GM18520 (cell line): ENCODE data around the gene TLCD3A.
"Not testable (repeated sequence)": the region's sequence is repeated elsewhere in the genome, so short reads cannot be mapped to it uniquely, and the experiment has no call there.

ENCODE experiments used
- ATAC-seq: cut with Tn5 transposase; IDR thresholded peaks from one replicate; pipeline ENCODE4 v1.9.1; 2021; ENCODE audit not compliant: unreplicated experiment

The TLCD3A gene

DNA sequence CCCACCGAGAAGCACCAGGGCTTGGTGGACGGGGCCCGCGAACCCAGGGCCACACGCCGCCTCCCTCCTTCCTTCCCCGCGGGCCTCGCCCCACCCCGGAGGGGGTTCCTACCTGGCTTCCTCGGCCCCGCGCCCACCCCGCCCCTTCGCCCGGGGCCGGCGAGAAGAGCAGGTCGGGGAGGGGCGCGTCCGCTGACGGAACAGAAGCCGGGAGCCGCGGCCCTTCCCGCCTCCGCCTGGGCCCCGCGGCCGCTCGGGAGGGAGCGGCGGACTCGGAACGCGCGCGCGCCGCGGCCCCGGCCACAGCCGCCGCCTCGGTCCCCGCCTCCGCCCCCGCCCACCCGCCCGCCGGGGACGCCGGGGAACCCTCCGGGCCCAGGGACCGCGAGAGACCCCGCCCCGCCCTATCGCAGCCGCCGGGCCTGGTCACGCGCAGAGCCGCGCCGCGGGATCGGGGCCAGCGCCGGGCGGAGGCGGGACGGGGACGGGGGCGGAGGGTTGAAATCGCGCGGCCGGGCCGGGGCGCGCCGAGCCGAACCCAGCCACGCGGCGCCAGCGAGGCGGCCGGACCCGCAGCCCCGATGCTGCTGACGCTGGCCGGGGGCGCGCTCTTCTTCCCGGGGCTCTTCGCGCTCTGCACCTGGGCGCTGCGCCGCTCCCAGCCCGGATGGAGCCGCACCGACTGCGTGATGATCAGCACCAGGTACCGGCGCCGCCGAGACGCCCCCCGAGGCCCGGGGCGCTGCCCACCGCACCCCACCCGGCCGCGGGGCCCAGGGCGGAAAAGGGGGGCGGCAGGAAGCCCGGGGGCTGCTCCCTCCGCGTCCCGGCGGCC is at the start of gene TLCD3A:
TSS of gene TLCD3A (plus strand) at position 530 of the 835 bp plus-strand sequence. CDS start at position 582, 52 bp downstream.
- ATAC-seq, result no peak

- ATAC-seq, result no peak
Observed at GRCh38 chr17:683040-683439, 49.4 kb upstream of the TLCD3A start.

GRCh38 chr17:683499-684254 is 48.7 kb upstream of the TLCD3A start:
- ATAC-seq, result no peak

GRCh38 chr17:685006-685405 is 47.4 kb upstream of the TLCD3A start:
- ATAC-seq, result no peak

- ATAC-seq, result no peak
Observed at GRCh38 chr17:688100-688989, 44.1 kb upstream of the TLCD3A start.

- no peak for ATAC-seq
Observed at GRCh38 chr17:689556-690275, 42.7 kb upstream of the TLCD3A start.

DNA sequence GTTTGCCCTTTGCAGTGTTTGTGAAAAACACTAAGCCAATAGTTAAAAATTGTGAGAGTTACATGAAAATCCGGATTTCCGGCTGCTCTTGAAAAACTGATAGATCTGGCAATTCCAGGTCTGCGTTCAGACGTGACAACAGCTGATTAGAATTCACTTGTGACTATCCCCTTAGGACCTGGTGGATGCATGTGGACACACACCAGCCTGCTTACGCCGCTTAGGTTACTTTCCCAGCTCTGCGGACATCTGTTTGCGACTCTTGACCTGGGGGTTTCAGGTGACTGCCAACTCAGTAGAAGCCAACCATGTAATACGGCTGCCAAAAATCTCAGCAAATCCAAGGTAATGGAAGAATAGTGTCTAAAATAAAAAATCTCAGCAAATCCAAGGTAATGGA is 42.0 kb upstream of the TLCD3A start:
- no peak for ATAC-seq

DNA sequence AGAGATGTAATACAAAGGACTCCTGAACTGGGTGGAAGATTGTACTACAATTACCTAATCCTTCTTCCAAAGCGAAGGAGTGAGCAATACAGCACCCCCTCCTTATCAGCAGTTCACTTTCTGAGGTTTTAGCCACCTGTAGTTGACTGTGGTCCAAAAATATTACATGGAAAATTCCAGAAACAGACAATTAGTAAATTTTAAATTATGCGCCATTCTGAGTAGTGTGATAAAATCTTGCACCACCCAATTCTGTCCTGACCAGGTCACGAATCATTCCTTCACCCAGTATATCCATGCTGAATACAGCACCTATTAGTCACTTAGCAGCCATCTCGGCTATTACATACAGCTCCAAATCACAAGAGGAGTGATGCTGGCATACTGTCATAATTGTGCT is 41.0 kb upstream of the TLCD3A start:
- no peak for ATAC-seq

DNA sequence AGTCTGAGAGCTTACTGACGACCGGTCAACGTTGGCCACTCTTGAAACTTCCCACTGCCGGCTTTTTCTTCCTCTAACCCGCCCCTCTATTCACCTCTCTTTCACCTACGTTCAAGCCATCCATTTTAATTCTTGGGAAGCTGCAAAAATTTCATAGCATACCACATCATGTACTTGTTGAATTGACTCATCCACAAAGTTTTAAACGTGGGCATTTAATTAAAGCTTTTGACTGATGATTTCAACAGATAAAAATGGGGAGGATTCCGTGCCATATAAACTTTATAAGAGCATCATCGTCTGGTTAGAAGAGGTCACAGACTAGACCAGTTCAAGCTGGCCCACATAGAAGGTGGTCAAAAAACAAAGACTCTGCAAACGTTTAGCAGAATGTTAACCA is 40.3 kb upstream of the TLCD3A start:
- no peak for ATAC-seq

- ATAC-seq, result no peak
Observed at GRCh38 chr17:693791-694638, 38.4 kb upstream of the TLCD3A start.

GRCh38 chr17:696369-696768 is 36.0 kb upstream of the TLCD3A start:
- ATAC-seq, result no peak

- no peak for ATAC-seq
Observed at GRCh38 chr17:697682-698081, 34.7 kb upstream of the TLCD3A start.

- not testable (repeated sequence) for ATAC-seq
Observed at GRCh38 chr17:698096-698495, 34.3 kb upstream of the TLCD3A start.

- ATAC-seq, result no peak
Observed at GRCh38 chr17:699345-699744, 33.1 kb upstream of the TLCD3A start.

- ATAC-seq, result no peak
Observed at GRCh38 chr17:700504-701094, 31.8 kb upstream of the TLCD3A start.

DNA sequence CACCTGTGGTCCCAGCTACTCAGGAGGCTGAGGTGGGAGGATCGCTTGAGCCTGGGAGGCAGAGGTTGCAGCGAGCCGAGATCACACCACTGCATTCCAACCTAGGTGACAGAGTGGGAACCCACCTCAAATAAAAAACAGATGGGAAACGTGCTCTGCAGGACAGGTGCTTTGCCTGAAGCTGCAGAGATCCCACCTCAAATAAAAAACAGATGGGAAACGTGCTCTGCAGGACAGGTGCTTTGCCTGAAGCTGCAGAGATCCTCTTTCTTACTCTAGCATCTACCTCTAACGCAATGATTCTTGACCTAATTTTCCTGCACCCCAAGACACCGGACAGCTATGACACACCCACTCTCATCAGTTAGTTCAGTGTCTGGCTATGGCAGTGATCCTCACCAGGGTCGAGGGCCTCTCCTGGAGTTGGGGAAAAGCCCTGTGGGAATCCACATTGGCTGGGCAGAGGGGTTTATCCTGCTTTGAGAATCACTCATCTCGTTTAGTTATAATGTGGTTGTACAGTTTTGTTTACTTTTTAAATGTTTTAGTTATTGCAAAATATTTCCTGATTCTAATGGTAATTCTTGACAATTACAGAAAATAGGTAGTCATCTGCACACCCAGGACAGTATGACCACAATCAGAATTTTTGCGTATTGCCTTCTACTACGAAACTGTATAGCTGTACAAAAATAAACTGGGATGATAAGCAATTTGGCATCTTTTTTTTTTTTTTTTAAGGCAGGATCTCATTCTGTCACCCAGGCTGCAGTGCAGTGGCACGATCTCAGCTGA is 29.1 kb upstream of the TLCD3A start:
- ATAC-seq, result no peak

DNA sequence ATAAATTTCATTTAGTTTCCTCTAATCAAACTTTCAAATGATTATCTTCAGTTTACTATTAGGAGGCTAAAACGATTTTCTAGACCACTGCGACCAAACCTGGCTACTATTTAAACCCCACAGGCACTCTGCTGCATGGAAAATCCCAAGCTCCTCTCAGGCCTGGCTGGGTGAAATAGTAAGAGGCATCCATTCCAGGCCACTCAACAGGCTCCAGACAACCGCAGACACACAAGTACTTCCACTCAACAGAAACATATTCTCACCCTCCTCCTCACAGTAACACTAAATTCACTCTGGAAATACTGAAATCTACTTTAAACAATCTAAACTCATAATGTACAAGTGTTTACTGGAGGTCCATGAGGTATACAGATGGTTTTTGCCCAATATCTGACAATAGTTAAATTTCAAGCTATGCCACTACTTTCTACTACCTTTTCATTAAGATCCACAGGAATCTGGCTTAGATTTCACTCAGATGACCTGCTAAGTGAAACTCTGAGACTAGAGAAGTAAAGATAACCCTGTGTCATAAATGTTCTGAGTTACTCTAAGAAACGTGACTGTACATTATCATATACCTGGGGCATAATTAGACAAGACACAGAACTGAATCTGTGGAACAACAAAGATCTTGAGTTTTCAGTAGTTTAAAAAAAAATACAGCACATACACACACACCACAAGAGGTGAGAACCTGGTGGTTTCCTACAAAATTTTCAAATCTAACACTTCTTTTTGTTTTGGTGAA is 28.1 kb upstream of the TLCD3A start:
- no peak for ATAC-seq

DNA sequence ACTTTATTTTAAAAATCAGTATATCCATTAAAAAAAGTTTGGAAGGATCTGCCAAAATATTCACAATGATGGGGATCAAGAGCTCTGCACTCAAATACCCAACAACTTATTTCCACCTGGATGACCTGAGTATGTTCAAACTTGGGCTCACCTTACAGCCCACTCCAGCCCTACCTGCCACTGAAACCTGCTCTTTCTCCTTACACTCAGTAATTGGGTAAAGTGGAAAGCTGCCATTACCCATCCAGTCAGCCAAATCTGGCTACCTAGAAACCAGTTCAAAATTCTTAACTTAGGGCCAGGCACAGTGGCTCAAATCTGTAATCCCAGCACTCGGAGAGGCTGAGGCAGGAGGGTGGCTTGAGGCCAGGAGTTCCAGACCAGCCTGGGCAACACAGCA is 27.4 kb upstream of the TLCD3A start:
- no peak for ATAC-seq
